ENCODE measurements around the gene C9orf50.

DNA sequence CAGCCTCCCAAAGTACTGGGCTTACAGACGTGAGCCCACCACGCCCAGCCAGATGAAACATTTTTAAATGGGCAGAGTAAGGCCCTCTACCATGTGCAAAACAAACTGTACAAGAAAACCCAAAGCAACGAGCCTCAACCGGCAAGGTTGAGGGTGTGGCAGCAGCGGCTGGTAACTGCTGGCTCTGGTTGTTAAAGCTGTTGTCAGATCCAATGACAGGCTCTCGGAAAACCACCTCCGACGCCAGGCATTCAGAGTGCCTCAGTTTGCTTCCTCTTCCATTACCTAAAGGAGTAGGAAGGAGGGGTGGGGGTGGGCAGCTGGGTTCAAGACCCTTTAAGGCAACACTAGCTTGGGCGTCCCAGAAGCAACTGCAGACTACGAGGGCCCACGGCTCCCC lies 23.5 kb upstream of the C9orf50 start:
- TF ChIP-seq, protein P1, sequence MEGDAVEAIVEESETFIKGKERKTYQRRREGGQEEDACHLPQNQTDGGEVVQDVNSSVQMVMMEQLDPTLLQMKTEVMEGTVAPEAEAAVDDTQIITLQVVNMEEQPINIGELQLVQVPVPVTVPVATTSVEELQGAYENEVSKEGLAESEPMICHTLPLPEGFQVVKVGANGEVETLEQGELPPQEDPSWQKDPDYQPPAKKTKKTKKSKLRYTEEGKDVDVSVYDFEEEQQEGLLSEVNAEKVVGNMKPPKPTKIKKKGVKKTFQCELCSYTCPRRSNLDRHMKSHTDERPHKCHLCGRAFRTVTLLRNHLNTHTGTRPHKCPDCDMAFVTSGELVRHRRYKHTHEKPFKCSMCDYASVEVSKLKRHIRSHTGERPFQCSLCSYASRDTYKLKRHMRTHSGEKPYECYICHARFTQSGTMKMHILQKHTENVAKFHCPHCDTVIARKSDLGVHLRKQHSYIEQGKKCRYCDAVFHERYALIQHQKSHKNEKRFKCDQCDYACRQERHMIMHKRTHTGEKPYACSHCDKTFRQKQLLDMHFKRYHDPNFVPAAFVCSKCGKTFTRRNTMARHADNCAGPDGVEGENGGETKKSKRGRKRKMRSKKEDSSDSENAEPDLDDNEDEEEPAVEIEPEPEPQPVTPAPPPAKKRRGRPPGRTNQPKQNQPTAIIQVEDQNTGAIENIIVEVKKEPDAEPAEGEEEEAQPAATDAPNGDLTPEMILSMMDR (conservative IDR thresholded peaks at IDR 0.05): no peak
- no peak for TF ChIP-seq EZH2 (IDR thresholded peaks at IDR 0.05; ENCODE audit: low read depth)
